Neural progenitor cell (in vitro differentiated cells): ENCODE results near the gene CD180. TPM values are rescaled to one million over a fixed set of nuclear protein-coding genes. Genes with fewer than 3 reads are reported as not detected.

Experiments used
- DNase-seq: peaks from one replicate; pipeline ENCODE4 v3.0.0-alpha.2; 2016; ENCODE audit warnings: low spot score
- H2AFZ ChIP-seq: fragments of 200-600 bp; sonication (generic); replicated peaks from 2 replicates; pipeline ENCODE4 v1.6.1; 2016; ENCODE audit warnings: antibody characterized with exemption
- H3F3A ChIP-seq: fragments of 200-600 bp; sonication (generic); 2 replicates; pipeline ENCODE4 v1.6.1; 2016; ENCODE audit warnings: antibody characterized with exemption, low read depth
- H3K27ac ChIP-seq: fragments of 200-600 bp; sonication (generic); 2 replicates; pipeline ENCODE4 v1.5.1; 2016; ENCODE audit warnings: mild to moderate bottlenecking
- H3K27me3 ChIP-seq: fragments of 200-600 bp; sonication (generic); 2 replicates; pipeline ENCODE4 v1.6.1; 2016; ENCODE audit warnings: mild to moderate bottlenecking, moderate library complexity
- H3K36me3 ChIP-seq: fragments of 200-600 bp; sonication (generic); 2 replicates; pipeline ENCODE4 v1.5.1; 2016
- H3K4me1 ChIP-seq: fragments of 200-600 bp; sonication (generic); 2 replicates; pipeline ENCODE4 v1.6.1; 2016; ENCODE audit warnings: mixed run types
- H3K4me2 ChIP-seq: fragments of 200-600 bp; sonication (generic); 2 replicates; pipeline ENCODE4 v1.6.1; 2016
- H3K4me3 ChIP-seq: fragments of 200-600 bp; sonication (generic); 2 replicates; pipeline ENCODE4 v1.5.1; 2016
- H3K79me2 ChIP-seq: fragments of 200-600 bp; sonication (generic); 2 replicates; pipeline ENCODE4 v1.6.1; 2016; ENCODE audit warnings: low read depth
- H3K9ac ChIP-seq: fragments of 200-600 bp; sonication (generic); 2 replicates; pipeline ENCODE4 v1.6.1; 2016
- H3K9me3 ChIP-seq: fragments of 200-600 bp; sonication (generic); 2 replicates; pipeline ENCODE4 v1.5.1; 2016; ENCODE audit warnings: low read depth
- H4K20me1 ChIP-seq: fragments of 200-600 bp; sonication (generic); 2 replicates; pipeline ENCODE4 v1.6.1; 2016; ENCODE audit warnings: low read depth
- H3K27ac Mint-ChIP-seq: 3 replicates; pipeline ENCODE4 v1.8.0; 2021; ENCODE audit warnings: mixed read lengths
- H3K27me3 Mint-ChIP-seq: 2 replicates; pipeline ENCODE4 v1.8.0; 2022; ENCODE audit warnings: low read depth, mild to moderate bottlenecking, inconsistent platforms, moderate library complexity, mixed read lengths; ENCODE audit not compliant: insufficient read depth
- H3K36me3 Mint-ChIP-seq: 3 replicates; pipeline ENCODE4 v1.8.0; 2021; ENCODE audit warnings: mixed read lengths
- H3K4me1 Mint-ChIP-seq: 3 replicates; pipeline ENCODE4 v1.8.0; 2021; ENCODE audit warnings: mixed read lengths
- H3K4me3 Mint-ChIP-seq: 3 replicates; pipeline ENCODE4 v1.8.0; 2021; ENCODE audit warnings: mild to moderate bottlenecking, moderate library complexity, mixed read lengths
- H3K9me3 Mint-ChIP-seq: 3 replicates; pipeline ENCODE4 v1.8.0; 2020; ENCODE audit warnings: mixed read lengths
- EZH2 ChIP-seq: fragments of 200-600 bp; sonication (generic); IDR thresholded peaks from 2 replicates; pipeline ENCODE4 v1.6.1; 2017; ENCODE audit warnings: antibody characterized with exemption, mild to moderate bottlenecking, moderate library complexity
- EZH2phosphoT487 ChIP-seq: fragments of 200-600 bp; sonication (generic); IDR thresholded peaks from 2 replicates; pipeline ENCODE4 v1.6.1; 2017; ENCODE audit warnings: antibody characterized with exemption
- total RNA-seq: library from RNA; depleted of rRNA; stranded (reverse); fragments of >200 nt; gene quantifications from 2 replicates; pipeline ENCODE4 v1.2.3, GENCODE V29; 2015; ENCODE audit warnings: low replicate concordance
- TF ChIP-seq, protein P1 (sequence below): fragments of 200-600 bp; sonication (generic); IDR thresholded peaks from 2 replicates; pipeline ENCODE4 v1.5.1; 2017; ENCODE audit warnings: antibody characterized with exemption, mild to moderate bottlenecking

CD180 gene
- total RNA-seq, 1 donor from 2014 or later, result not detected

DNA sequence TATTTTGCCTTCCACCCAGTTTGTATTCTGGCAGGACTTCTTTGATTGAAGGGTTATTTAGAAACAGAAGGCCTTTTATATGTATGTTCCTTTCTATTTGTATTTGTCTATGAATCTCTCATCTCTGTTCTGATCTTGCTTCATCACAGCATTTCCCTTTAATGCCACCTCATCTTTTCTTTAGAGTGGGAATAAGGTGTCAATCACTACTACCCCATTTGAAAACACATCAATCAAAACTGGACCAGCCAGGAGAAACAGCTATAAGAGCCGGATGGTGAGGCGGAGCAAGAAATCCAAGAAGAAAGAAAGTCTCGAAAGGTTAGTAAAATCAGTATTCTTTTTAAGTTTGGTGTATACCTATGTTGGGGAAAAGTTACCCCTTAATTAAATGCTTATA lies 36.3 kb downstream of the CD180 start:
- Histone ChIP-seq H3K4me1 (no peaks in the 10 kb centered on the region), H3K36me3 (no peaks in the 10 kb centered on the region), H3K4me3 (no peak overlapping the region), H2AFZ (no peak overlapping the region), H3K79me2 (no peaks in the 10 kb centered on the region), H3K9me3 (no peaks in the 10 kb centered on the region), H3F3A (no peaks in the 10 kb centered on the region), H3K9ac (no peak overlapping the region), H3K4me2 (no peak overlapping the region), H3K27ac (no peak overlapping the region), H4K20me1 (no peaks in the 10 kb centered on the region), H3K27me3 (no peaks in the 10 kb centered on the region)
- H3K9me3 Mint-ChIP-seq, result no peaks in the 10 kb centered on the region
- no peaks in the 10 kb centered on the region for H3K4me1 Mint-ChIP-seq
- peaks cover 2% of the 10 kb centered on the region for H3K36me3 Mint-ChIP-seq
- DNase-seq, result no peak
- TF ChIP-seq, protein P1, sequence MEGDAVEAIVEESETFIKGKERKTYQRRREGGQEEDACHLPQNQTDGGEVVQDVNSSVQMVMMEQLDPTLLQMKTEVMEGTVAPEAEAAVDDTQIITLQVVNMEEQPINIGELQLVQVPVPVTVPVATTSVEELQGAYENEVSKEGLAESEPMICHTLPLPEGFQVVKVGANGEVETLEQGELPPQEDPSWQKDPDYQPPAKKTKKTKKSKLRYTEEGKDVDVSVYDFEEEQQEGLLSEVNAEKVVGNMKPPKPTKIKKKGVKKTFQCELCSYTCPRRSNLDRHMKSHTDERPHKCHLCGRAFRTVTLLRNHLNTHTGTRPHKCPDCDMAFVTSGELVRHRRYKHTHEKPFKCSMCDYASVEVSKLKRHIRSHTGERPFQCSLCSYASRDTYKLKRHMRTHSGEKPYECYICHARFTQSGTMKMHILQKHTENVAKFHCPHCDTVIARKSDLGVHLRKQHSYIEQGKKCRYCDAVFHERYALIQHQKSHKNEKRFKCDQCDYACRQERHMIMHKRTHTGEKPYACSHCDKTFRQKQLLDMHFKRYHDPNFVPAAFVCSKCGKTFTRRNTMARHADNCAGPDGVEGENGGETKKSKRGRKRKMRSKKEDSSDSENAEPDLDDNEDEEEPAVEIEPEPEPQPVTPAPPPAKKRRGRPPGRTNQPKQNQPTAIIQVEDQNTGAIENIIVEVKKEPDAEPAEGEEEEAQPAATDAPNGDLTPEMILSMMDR, result no peak
- TF ChIP-seq EZH2phosphoT487 (no peak), EZH2 (no peak)
- H3K27me3 Mint-ChIP-seq, result peaks cover 2% of the 10 kb centered on the region
- H3K27ac Mint-ChIP-seq, result no peak overlapping the region
- no peak overlapping the region for H3K4me3 Mint-ChIP-seq

DNA sequence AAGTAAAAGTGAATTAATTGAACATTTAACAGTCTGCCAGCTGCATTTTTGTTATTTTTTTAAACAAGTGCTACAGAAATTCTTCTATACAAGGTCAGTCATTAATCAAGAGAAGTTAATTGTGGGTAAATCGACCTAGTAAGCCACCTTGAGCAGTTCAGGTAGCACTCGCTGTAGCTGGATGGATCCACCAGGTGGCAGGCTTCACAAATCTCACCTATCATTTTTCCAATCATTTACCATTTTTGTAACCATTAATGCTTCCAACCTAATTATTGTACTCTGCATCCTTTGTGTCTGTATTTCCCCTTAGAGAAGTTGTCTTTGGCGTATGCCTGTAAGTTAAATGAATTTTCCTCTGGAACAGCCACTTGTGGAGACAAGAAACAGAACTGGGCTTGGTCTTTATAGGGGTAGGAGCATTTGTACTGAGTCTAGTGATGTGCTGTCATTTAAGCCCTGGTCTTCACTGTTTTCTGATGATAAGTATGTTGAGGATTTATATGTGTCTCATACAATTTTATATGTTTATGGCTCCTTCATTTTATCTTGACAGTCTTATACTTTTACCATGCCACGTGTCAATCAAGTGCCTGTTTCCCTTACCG lies 39.5 kb downstream of the CD180 start:
- no peaks in the 10 kb centered on the region for H3K27me3 ChIP-seq
- TF ChIP-seq, protein P1, result peak; percentile 86
- TF ChIP-seq EZH2phosphoT487 (no peak), EZH2 (no peak)
- Mint-ChIP-seq H3K36me3 (no peaks in the 10 kb centered on the region), H3K4me3 (no peak overlapping the region), H3K27me3 (peaks cover 2% of the 10 kb centered on the region), H3K4me1 (no peaks in the 10 kb centered on the region), H3K27ac (no peak overlapping the region), H3K9me3 (no peaks in the 10 kb centered on the region)
- no peaks in the 10 kb centered on the region for H3K36me3 ChIP-seq
- no peaks in the 10 kb centered on the region for H4K20me1 ChIP-seq
- no peaks in the 10 kb centered on the region for H3F3A ChIP-seq
- no peak overlapping the region for H3K4me3 ChIP-seq
- no peaks in the 10 kb centered on the region for H3K9me3 ChIP-seq
- H2AFZ ChIP-seq, result no peak overlapping the region
- no peak overlapping the region for H3K4me2 ChIP-seq
- DNase-seq, result peak; percentile 49
- no peaks in the 10 kb centered on the region for H3K4me1 ChIP-seq
- H3K27ac ChIP-seq, result no peak overlapping the region
- H3K9ac ChIP-seq, result no peak overlapping the region
- no peaks in the 10 kb centered on the region for H3K79me2 ChIP-seq

DNA sequence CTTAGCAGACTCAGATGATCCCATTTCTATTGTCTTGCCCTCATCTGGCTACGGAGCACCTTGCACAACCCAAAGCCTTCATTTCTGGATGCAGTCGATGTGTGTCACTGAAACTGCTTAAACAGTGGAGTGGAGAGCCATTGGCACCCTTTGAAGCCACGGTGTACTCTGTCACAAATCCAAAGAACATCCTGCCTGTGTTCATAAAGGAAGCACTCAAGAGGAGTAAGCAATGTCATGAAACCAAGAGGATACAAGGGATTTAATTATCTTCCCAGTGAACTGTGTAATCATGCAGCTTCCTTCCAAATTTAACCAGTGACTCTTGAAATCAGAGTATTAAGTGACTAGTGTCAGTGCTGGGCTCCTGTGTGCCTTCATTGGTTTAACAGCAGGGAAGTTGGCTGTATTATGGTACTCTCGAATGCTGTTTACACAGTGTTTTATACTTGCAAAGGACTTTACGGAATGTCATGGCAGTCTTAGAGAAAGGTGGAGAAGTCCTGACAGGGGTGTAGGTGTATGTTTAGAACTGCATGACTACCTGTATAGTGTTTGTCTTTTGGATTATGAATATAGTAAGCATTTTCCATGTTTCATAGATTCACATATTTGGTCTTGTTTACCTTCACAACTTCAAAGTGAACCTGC lies 41.9 kb downstream of the CD180 start:
- H3K4me3 Mint-ChIP-seq, result no peak overlapping the region

More for the DNA sequence above, 41.9 kb downstream of the CD180 start:
- Histone ChIP-seq H3K9me3 (no peaks in the 10 kb centered on the region), H3K79me2 (no peaks in the 10 kb centered on the region), H3K27ac (no peak overlapping the region), H3K9ac (no peak overlapping the region), H3F3A (no peaks in the 10 kb centered on the region), H2AFZ (no peak overlapping the region), H3K4me3 (no peak overlapping the region), H3K36me3 (no peaks in the 10 kb centered on the region), H3K4me2 (no peak overlapping the region), H3K4me1 (no peaks in the 10 kb centered on the region), H3K27me3 (no peaks in the 10 kb centered on the region), H4K20me1 (no peaks in the 10 kb centered on the region)
- Mint-ChIP-seq H3K9me3 (no peaks in the 10 kb centered on the region), H3K4me1 (no peaks in the 10 kb centered on the region), H3K36me3 (no peaks in the 10 kb centered on the region), H3K27me3 (peaks cover 2% of the 10 kb centered on the region), H3K27ac (no peak overlapping the region)
- no peak for TF ChIP-seq EZH2
- no peak for TF ChIP-seq EZH2phosphoT487
- TF ChIP-seq, protein P1, result no peak
- no peak for DNase-seq
